Testis (tissue), 2 donors: ENCODE results near the gene SERPINA1.

Source experiments
- CTCF ChIP-seq, 3 experiments: fragments of 450-650 bp in 2 of 3; fragments of 200-600 bp in 1 of 3; sonication (generic) in 1 of 3; IDR thresholded peaks; one replicate each; pipeline ENCODE4 v1.5.1; 2016 to 2019; ENCODE audit warnings: antibody characterized with exemption in 3 of 3, mild to moderate bottlenecking in 2 of 3, moderate library complexity in 1 of 3
- POLR2A ChIP-seq: fragments of 450-650 bp; IDR thresholded peaks from one replicate; pipeline ENCODE4 v1.6.1; 2017; ENCODE audit warnings: antibody characterized with exemption, mild to moderate bottlenecking, moderate library complexity

GRCh38 chr14:94378527-94379290 is 9.7 kb downstream of the SERPINA1 start:
- no peak for TF ChIP-seq CTCF (IDR thresholded peaks at IDR 0.05)
- TF ChIP-seq POLR2A, result no peak
